Smooth muscle cell (in vitro differentiated cells): ENCODE results near the gene AURKAIP1. TPM values are rescaled to one million over a fixed set of nuclear protein-coding genes. Genes with fewer than 3 reads are reported as not detected.

Experiments used
- DNase-seq: peaks from one replicate; lab custom pipeline; 2025; ENCODE audit not compliant: unreplicated experiment; lab: John Stamatoyannopoulos, UW
- H2AFZ ChIP-seq: fragments of 200-600 bp; sonication (generic); 2 replicates; pipeline ENCODE4 v1.6.0; 2016; ENCODE audit warnings: antibody characterized with exemption, low read depth, mild to moderate bottlenecking
- H3F3A ChIP-seq: fragments of 200-600 bp; sonication (generic); 2 replicates; pipeline ENCODE4 v1.6.0; 2017; ENCODE audit warnings: antibody characterized with exemption, low read depth
- H3K27ac ChIP-seq: fragments of 200-600 bp; sonication (generic); 2 replicates; pipeline ENCODE4 v1.5.1; 2016; ENCODE audit warnings: low read depth, mild to moderate bottlenecking
- H3K27me3 ChIP-seq: fragments of 200-600 bp; sonication (generic); 2 replicates; pipeline ENCODE4 v1.6.1; 2016; ENCODE audit warnings: low read depth, mild to moderate bottlenecking
- H3K36me3 ChIP-seq: fragments of 200-600 bp; sonication (generic); 2 replicates; pipeline ENCODE4 v1.5.1; 2016; ENCODE audit warnings: low read depth
- H3K4me1 ChIP-seq: fragments of 200-600 bp; sonication (generic); 2 replicates; pipeline ENCODE4 v1.5.1; 2016; ENCODE audit warnings: low read depth
- H3K4me2 ChIP-seq: fragments of 200-600 bp; sonication (generic); 2 replicates; pipeline ENCODE4 v1.6.0; 2016; ENCODE audit warnings: mild to moderate bottlenecking
- H3K4me3 ChIP-seq: fragments of 200-600 bp; sonication (generic); 2 replicates; pipeline ENCODE4 v1.5.1; 2016; ENCODE audit warnings: mild to moderate bottlenecking
- H3K79me2 ChIP-seq: fragments of 200-600 bp; sonication (generic); 2 replicates; pipeline ENCODE4 v1.6.0; 2016; ENCODE audit warnings: low read depth, mild to moderate bottlenecking
- H3K9ac ChIP-seq: fragments of 200-600 bp; sonication (generic); 2 replicates; pipeline ENCODE4 v1.6.0; 2016; ENCODE audit warnings: low read depth
- H3K9me3 ChIP-seq: fragments of 200-600 bp; sonication (generic); replicated peaks from 2 replicates; pipeline ENCODE4 v1.5.1; 2016; ENCODE audit warnings: low read depth
- H4K20me1 ChIP-seq: fragments of 200-600 bp; sonication (generic); 2 replicates; pipeline ENCODE4 v1.6.0; 2016; ENCODE audit warnings: low read depth
- WGBS: methylation state at CpG from one replicate; pipeline ENCODE4 v1.1.7; 2016; ENCODE audit warnings: low lambda C conversion rate; 5-methylcytosine and 5-hydroxymethylcytosine counted together
- polyA plus RNA-seq: library from polyadenylated mRNA; unstranded; fragments of >200 nt; fragmentation: Nextera tagmentation; extraction: Ambion mirVana; gene quantifications from 2 replicates; pipeline ENCODE4 v1.2.1, GENCODE V29; 2016
- total RNA-seq: library from RNA; depleted of rRNA; stranded (reverse); fragments of >200 nt; gene quantifications from 2 replicates; pipeline ENCODE4 v1.2.3, GENCODE V29; 2014
- TF ChIP-seq, protein P1 (sequence below): fragments of 200-600 bp; sonication (generic); IDR thresholded peaks from 2 replicates; pipeline ENCODE4 v1.5.1; 2017; ENCODE audit warnings: borderline replicate concordance, mild to moderate bottlenecking, antibody characterized with exemption; ENCODE audit not compliant: insufficient read depth, poor library complexity, severe bottlenecking

Gene AURKAIP1
- total and polyA plus RNA-seq, 2 experiments from 2014 or later = 60.1 to 214 TPM

GRCh38 chr1:1395166-1395565, 20.2 kb upstream of the AURKAIP1 start:
- Histone ChIP-seq H3K79me2 (peaks cover 79% of the 10 kb centered on the region), H3K36me3 (peaks cover 24% of the 10 kb centered on the region), H3K27me3 (no peaks in the 10 kb centered on the region), H3F3A (no peaks in the 10 kb centered on the region), H3K4me2 (no peak overlapping the region), H3K9ac (no peak overlapping the region), H3K4me3 (no peak overlapping the region), H3K27ac (no peak overlapping the region), H3K4me1 (peaks cover 2% of the 10 kb centered on the region), H3K9me3 (no peaks in the 10 kb centered on the region), H4K20me1 (peaks cover 25% of the 10 kb centered on the region), H2AFZ (no peak overlapping the region)
- WGBS = 98% methylated on average over 11 of the region's 11 CpGs
- TF ChIP-seq, protein P1, sequence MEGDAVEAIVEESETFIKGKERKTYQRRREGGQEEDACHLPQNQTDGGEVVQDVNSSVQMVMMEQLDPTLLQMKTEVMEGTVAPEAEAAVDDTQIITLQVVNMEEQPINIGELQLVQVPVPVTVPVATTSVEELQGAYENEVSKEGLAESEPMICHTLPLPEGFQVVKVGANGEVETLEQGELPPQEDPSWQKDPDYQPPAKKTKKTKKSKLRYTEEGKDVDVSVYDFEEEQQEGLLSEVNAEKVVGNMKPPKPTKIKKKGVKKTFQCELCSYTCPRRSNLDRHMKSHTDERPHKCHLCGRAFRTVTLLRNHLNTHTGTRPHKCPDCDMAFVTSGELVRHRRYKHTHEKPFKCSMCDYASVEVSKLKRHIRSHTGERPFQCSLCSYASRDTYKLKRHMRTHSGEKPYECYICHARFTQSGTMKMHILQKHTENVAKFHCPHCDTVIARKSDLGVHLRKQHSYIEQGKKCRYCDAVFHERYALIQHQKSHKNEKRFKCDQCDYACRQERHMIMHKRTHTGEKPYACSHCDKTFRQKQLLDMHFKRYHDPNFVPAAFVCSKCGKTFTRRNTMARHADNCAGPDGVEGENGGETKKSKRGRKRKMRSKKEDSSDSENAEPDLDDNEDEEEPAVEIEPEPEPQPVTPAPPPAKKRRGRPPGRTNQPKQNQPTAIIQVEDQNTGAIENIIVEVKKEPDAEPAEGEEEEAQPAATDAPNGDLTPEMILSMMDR = no peak
- DNase-seq = no peak

- Histone ChIP-seq H3K4me1 (no peaks in the 10 kb centered on the region), H3K9ac (no peak overlapping the region), H3F3A (no peaks in the 10 kb centered on the region), H2AFZ (no peak overlapping the region), H3K79me2 (peaks cover 71% of the 10 kb centered on the region), H3K27ac (no peak overlapping the region), H3K36me3 (peaks cover 27% of the 10 kb centered on the region), H4K20me1 (peaks cover 26% of the 10 kb centered on the region), H3K9me3 (no peaks in the 10 kb centered on the region), H3K4me2 (no peak overlapping the region), H3K27me3 (no peaks in the 10 kb centered on the region), H3K4me3 (no peak overlapping the region)
- TF ChIP-seq, protein P1 = no peak
- no peak for DNase-seq
- 99% methylated on average over 7 of the region's 7 CpGs for WGBS
These were observed 19.1 kb upstream of the AURKAIP1 start for GRCh38 chr1:1394116-1394515.

DNA sequence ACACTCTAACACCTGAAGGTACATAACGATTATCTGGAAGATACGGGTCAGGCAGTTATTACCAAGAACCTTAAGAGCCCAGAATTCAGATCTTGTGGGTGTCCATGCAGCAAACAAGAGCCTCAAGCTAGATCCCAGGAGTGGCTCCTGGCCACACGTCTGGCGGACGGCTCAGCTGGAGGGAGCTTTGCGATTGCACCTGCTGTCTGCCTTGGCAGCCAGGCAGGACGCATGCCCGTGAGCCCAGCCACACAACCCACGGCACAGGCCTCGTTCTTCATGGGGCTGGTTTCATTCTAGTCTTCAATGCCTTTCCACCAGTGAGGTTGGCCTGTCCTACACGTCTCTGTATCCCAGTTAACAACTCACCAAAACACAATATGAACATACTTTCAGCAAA, 18.4 kb upstream of the AURKAIP1 start:
- Histone ChIP-seq H4K20me1 (peaks cover 26% of the 10 kb centered on the region), H3F3A (no peaks in the 10 kb centered on the region), H3K27ac (no peak overlapping the region), H3K79me2 (peaks cover 64% of the 10 kb centered on the region), H3K4me1 (no peaks in the 10 kb centered on the region), H3K9ac (no peak overlapping the region), H3K4me3 (no peak overlapping the region), H3K36me3 (peaks cover 27% of the 10 kb centered on the region), H3K27me3 (no peaks in the 10 kb centered on the region), H2AFZ (no peak overlapping the region), H3K4me2 (no peak overlapping the region), H3K9me3 (no peaks in the 10 kb centered on the region)
- TF ChIP-seq, protein P1 = no peak
- WGBS = 92% methylated on average over 11 of the region's 11 CpGs
- no peak for DNase-seq

DNA sequence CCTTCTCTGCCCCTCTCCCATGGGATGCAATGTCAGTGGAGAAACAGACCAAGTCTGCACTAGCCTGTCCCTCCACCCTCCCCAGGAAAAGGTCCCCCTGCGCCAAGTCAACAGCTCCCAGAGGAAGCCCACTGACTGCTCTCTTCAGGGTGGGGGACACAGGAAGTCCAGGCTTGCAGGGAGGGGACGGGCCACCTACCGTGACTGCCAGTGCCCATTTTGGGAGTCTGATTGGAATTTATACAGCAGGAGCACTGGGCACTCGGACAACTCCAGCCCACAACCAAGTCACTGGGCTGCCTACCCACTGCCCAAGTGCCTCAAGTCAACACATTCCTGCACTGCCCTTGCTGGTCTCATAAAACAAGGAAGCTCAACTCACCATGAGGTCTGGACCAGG, 18.0 kb upstream of the AURKAIP1 start:
- H3K27ac ChIP-seq = no peak overlapping the region
- no peak overlapping the region for H2AFZ ChIP-seq
- peaks cover 26% of the 10 kb centered on the region for H4K20me1 ChIP-seq
- no peaks in the 10 kb centered on the region for H3K27me3 ChIP-seq
- H3K9ac ChIP-seq = no peak overlapping the region
- H3K79me2 ChIP-seq = peaks cover 60% of the 10 kb centered on the region
- H3K36me3 ChIP-seq = peaks cover 27% of the 10 kb centered on the region
- H3K4me1 ChIP-seq = no peaks in the 10 kb centered on the region
- TF ChIP-seq, protein P1 = no peak
- no peaks in the 10 kb centered on the region for H3F3A ChIP-seq
- no peak overlapping the region for H3K4me3 ChIP-seq
- no peak for DNase-seq
- WGBS = 95% methylated on average over 4 of the region's 4 CpGs
- H3K9me3 ChIP-seq = no peaks in the 10 kb centered on the region
- no peak overlapping the region for H3K4me2 ChIP-seq
